ENCODE data around the gene DOCK1.
A peak's percentile ranks its signal among the peaks of the same experiment; 100 is the strongest.

DOCK1 gene

GRCh38 chr10:127326883-127327282, 421.7 kb downstream of the DOCK1 start:
- DNase-seq, result no peak

DNA sequence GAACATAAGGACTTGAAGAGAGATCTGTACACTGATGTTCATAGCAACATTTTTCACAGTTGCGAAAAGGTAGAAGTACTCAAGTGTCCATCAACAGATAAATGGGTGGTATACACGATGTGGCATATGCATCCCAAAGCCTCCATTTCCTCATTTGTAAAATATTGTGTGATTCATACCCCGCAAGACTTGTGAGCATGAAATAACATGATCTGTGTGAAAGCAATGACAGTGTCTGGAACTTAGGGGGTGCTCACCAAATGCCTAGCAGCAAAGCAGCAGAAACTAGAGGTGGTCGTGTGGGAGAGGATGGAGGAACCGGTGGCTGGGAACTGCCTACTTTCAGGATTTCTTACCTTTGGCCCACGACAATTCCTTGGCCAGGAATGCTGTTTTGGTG, 426.5 kb downstream of the DOCK1 start:
- DNase-seq, result no peak

DNA sequence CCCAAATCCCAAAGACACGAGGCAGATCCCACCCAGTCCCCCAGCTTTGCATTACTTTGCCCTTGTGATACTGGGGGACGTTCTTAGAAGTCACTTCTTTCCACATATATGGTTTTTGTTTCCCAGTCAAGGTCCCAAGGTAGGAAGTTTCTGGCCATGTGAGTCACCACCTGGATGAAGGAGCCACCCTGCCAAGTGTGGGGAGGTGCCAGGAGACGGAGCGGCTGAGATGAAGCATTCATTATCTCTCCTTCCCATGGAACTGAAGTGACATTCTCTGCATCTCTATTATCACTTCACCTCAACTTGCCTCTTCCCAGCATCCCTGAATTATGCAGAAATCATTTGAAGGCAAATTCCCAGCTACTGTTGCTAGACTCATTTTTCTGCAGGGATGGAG, 427.4 kb downstream of the DOCK1 start:
- no peak for DNase-seq

GRCh38 chr10:127337801-127338200, 432.6 kb downstream of the DOCK1 start:
- DNase-seq, result no peak

DNA sequence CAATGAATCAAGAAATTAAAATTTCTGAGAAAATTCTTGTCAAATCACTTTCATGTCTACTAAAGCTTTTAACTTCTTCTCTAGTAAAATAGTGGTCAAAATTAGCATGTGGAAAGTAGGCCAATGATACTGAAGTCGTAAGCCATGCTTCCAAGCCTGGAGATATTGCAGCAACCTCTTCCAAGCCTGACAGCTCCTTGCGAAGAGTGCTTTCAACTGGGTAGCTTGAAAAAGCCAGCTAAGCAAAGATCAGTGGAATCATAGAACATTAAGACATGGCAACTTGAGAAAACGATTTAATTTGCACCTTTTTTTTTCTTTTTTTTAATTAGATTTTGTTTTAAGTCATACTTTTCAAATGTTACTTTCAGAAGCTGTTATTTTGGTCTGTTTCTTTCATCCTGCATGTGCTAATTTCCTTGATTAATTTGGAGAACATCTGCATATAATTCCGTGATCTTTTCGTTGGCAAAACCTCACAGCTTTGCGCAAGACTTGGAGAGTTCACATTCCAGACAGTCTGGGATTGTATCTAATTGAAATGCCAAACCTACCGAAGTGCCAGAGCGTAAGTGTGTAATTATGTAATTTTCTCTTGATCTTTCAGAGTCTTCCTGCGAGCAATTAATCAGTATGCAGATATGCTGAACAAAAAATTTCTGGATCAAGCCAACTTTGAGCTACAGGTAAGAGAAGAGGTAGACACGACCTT, 433.3 kb downstream of the DOCK1 start:
- no peak for DNase-seq

GRCh38 chr10:127343821-127344220, 438.6 kb downstream of the DOCK1 start:
- no peak for DNase-seq

GRCh38 chr10:127344346-127344745, 439.1 kb downstream of the DOCK1 start:
- no peak for DNase-seq

GRCh38 chr10:127345231-127345965, 440.2 kb downstream of the DOCK1 start:
- no peak for DNase-seq

DNA sequence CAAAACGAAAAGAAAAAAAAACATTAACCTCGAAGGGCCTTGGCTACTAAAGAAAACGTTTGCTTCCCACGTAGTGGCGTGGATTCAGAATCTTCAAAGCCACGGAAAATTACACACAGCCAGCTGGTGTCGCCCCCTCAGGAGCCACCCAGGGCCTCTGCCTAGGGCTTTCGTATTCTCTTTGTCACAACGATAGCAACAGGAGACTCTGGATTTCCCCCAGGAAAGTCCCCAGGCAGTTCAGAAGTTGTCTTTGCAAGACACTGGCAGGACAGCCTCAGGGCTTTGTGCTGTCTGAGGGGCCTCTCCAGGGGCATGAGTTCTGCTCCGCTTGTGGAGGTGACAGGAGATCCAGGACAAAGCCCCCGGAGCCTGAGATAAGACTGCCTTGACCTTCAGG, 441.4 kb downstream of the DOCK1 start:
- peak in 1 of 2 experiments; percentile 4 for DNase-seq

DNA sequence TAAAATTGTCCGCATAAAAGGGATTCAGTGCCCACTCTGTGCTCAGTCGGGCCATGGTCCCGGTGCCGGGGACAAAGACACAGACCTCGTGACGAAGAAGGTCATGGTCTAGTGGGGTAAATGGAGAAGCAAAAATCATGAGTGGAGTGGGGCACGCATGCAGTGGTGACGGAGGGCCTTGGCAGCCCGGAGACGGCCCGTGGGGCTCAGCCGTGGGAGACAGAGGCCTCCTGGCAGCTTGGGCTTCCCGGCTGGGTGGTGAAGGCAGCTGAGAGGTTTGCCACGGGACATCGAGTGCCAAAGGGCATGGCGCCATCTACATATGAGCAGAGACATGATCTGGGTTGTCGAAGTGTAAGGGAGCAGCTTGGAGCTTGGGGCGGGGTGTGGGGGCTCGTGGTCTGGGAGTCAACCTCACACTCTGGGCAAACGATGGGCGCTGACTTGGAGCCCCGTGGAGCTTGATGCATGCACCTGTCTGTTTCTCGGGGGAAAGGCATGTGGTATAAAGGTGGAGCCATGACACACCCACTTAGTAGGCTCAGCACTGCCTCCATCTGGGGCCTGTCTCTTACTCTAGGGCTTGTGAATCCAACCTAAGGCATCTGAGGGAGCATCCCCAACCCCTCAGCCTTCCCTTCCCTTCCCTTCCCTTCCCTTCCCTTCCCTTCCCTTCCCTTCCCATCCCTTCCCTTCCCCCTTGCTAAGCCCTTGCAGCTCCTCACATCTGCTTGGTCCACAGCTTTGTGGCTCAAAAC, 442.2 kb downstream of the DOCK1 start:
- DNase-seq, result no peak

GRCh38 chr10:127349737-127350136, 444.5 kb downstream of the DOCK1 start:
- DNase-seq, result no peak

DNA sequence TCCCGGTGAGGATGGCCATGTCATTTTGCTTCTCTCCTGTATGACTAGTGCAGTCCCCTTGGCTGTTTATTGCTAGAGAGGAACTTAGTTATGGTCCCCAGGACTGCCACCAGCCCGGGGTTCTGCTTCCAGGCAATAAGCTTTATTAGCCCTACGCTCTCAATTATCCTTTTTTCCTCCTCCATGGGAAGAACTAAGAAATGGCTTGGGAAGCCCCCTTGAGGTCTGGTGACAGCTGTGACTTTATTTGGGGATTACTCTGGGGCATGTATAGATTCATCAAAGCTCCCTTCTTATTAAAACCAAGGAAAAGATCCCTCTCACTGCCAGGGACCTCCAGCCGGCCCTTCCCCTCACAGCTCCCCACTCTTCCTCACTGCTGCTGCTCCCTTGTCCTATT, 446.3 kb downstream of the DOCK1 start:
- DNase-seq, result no peak

DNA sequence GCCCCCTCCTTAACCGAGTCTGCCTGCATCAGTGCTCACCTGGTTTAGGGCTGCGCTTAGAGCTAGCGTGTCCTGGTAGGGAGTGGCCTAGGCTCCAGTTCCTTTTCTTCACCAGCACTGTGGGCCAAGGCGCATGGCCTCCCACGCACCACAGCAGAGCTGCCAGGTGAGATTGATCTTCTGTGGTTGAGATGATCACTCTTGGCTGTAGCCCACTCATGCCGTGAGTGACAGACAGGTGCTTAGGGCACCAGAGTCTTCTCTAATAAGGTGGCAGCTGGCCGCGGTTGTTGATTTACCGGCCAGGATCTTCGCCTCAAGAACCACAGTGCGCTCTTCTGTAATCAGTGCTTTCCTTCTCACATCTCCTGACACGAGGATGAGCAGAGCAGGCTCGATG, 448.3 kb downstream of the DOCK1 start:
- no peak for DNase-seq

GRCh38 chr10:127354255-127354654, 449.0 kb downstream of the DOCK1 start:
- DNase-seq, result no peak

DNA sequence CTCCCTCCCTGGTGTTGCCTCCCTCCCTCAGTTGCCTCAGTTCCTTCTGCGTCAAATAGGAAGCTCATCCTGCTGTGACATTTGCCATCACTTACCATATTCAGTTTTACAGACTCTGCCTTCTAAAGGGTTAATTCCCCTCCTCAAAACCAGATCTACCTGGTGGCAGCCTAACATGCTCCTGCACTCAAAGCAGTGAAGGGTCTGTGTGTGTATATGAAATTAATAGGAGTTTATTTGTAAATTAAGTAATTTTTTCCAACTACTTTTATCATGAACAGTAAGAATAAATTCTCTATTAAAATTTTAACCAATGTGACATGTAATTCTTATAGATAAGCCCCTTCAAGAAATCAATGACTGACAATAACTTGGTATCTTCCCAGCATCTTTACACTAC, 449.8 kb downstream of the DOCK1 start:
- DNase-seq, result no peak

- no peak for DNase-seq
Observed at GRCh38 chr10:127356360-127356759, 451.1 kb downstream of the DOCK1 start.

DNA sequence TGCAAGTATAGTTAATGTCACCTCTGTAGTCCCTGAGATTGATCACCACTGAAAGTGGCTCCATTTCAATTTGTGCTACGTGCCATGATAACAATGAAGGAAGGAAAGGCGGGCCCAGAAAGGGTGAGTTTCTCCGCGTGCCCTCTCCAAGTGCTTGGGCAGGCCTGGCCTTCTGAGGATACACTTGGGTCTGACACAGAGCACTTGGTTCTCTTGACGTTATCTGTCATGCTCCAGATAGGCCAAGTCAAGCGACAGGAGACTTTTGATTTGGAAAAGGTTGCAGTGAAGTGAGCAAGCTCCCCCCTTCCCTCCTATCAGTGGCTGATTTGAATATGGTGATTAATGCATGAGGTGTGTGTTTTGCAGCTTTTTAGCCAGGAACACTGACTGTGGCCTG, 452.0 kb downstream of the DOCK1 start:
- DNase-seq, result no peak

DNA sequence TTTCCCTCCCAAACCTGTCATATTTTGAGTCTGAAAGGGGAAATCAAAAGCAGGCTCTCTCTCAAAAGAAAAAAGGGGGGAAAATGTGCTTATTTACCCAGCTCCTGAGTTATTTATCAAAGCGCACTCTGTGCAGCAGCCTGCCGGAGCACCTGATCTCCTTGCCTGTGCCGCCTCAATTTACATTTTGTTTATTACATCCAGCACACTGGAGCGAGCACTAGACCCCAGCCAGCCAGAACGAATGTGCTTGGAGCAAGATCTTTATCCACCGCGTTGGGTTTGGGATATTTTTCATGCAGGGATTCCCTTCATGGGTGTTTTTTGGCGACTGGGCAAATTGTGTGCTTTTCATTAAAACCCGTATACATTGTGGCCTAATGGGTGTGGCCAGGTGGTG, 453.1 kb downstream of the DOCK1 start:
- DNase-seq, result no peak

DNA sequence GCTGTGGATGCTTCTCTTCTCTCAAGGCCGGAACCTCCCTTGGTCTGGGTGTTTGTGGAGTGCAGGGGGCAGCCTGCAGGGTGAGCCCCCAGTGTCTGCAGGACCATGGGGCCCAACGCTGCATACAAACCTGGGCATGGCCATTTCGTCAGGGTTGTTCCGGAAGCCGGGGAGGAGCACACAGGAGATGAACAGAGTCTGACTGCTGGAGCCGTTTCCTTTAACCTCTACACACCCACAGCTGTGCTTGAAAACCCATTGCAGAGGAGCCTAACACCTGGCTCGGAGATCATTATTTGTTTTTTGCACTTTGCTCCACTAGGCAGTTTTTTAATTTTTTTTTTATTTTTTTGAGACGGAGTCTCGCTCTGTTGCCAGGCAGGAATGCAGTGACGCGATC, 458.8 kb downstream of the DOCK1 start:
- no peak for DNase-seq

- DNase-seq, result no peak
Observed at GRCh38 chr10:127368101-127368500, 462.9 kb downstream of the DOCK1 start.

DNA sequence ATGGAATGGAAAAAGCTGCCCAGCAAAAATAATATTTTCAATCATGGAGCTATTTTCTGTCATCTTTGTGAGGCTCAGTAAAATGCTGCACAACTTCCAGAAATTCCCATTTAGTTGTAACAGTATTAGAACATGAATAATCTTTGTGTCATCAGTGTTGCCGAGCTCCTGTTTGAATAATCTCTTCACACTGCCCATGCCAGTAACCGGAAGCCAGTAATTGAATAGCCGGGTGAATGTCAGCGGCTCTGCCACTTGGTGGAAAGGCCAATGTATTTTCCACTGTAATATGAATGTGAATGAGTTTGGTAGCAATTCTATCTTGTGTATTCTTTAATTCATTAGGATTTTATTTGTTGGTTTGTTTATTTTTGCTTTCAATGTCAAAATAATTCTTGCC, 463.7 kb downstream of the DOCK1 start:
- DNase-seq, result no peak

- DNase-seq, result no peak
Observed at GRCh38 chr10:127370601-127371000, 465.4 kb downstream of the DOCK1 start.

DNA sequence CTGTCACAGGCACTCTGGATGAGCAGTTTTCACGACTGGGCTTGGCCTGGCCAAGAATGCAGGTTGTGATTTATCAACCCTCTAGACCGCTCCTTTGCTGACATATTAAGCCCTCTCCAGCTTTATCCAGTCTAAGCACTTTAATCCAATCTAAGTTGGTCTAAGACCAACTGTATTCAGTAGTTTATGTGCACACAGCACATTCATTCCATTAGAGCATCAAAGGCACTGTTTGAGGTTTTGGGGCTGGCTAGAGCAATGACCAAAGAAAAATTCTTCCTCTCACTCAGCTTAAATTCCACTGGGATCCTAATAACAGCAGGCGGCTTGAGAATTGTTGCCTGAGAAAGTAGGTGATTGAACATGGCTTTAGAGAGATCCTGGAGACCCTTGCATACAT, 467.1 kb downstream of the DOCK1 start:
- no peak for DNase-seq

DNA sequence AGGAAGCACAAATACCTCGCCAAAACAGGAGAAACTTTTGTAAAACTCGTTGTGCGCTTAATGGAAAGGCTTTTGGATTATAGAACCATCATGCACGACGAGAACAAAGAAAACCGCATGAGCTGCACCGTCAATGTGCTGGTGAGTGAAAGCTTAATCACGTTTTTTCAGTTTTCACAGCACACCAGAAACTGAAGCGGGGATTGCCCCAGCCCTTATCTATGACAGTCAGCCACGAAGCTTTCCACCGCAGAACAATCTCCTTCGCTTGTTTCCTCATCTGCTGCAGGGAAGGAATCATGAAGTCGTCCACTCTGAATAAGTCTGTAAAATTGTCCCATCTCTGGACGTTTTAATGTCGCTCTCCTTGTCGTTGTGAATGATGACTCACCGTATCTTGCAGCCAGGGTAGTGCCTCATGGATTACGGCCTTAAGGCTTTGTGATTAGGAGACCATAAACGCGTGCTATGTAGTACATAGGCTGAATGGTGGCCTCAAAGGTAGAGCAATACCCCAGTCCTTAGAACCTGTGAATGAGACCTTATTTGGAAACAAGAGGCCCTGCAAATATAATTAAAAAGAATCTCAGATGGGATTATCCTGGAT, 468.9 kb downstream of the DOCK1 start:
- no peak for DNase-seq
